K562 (cell line): ENCODE measurements around the gene KCNIP2. TPM values are rescaled to one million over a fixed set of nuclear protein-coding genes. Genes with fewer than 3 reads are reported as not detected.

Experiments
- DLX4 ChIP-seq: fragments of 250-450 bp; sonication (Bioruptor Pico); IDR thresholded peaks from 2 replicates; pipeline ENCODE4 v1.6.1; 2021; ENCODE audit warnings: mild to moderate bottlenecking
- E2F4 ChIP-seq: sonication (generic); formaldehyde crosslinking; IDR thresholded peaks from 2 replicates; pipeline ENCODE4 v1.8.0; 2022; ENCODE audit warnings: mild to moderate bottlenecking, low read depth, missing genetic modification reagents
- EGR1 ChIP-seq: fragments of 450-650 bp; conservative IDR thresholded peaks from 2 replicates; pipeline ENCODE4 v1.6.1; 2017; ENCODE audit warnings: mild to moderate bottlenecking
- ESRRB ChIP-seq: fragments of 250-450 bp; sonication (Bioruptor Pico); IDR thresholded peaks from 2 replicates; pipeline ENCODE4 v1.5.0; 2020; ENCODE audit warnings: mild to moderate bottlenecking, moderate library complexity, borderline replicate concordance
- ETV6 ChIP-seq, 3 experiments: fragments of 150-350 bp in 1 of 3; sonication (generic) in 1 of 3; formaldehyde crosslinking in 1 of 3; IDR thresholded peaks; 2 replicates each; pipeline versions ENCODE4 v1.6.1 to v1.8.0; 2014 to 2022; ENCODE audit warnings: borderline replicate concordance in 2 of 3, low read depth in 2 of 3, antibody characterized with exemption in 1 of 3, low read length in 1 of 3, mild to moderate bottlenecking in 1 of 3, missing genetic modification reagents in 1 of 3
- GATAD2B ChIP-seq: fragments of 450-650 bp; IDR thresholded peaks from 2 replicates; pipeline ENCODE4 v1.6.1; 2017; ENCODE audit warnings: mild to moderate bottlenecking, borderline replicate concordance
- HDAC1 ChIP-seq, 2 experiments: fragments of 450-650 bp; IDR thresholded peaks; 2 replicates each; pipeline ENCODE4 v1.6.1; 2016 to 2017; ENCODE audit warnings: inconsistent platforms in 1 of 2, mild to moderate bottlenecking in 1 of 2, moderate library complexity in 1 of 2
- MTA1 ChIP-seq: fragments of 450-650 bp; IDR thresholded peaks from 2 replicates; pipeline ENCODE4 v1.6.1; 2017; ENCODE audit warnings: borderline replicate concordance
- MTA3 ChIP-seq: fragments of 450-650 bp; formaldehyde crosslinking; IDR thresholded peaks from 2 replicates; pipeline ENCODE4 v1.6.1; 2017; ENCODE audit warnings: mild to moderate bottlenecking, borderline replicate concordance
- NFIC ChIP-seq: fragments of 450-650 bp; IDR thresholded peaks from 2 replicates; pipeline ENCODE4 v1.6.1; 2017; ENCODE audit warnings: mild to moderate bottlenecking, inconsistent platforms
- NR2C1 ChIP-seq, 2 experiments: fragments of 450-650 bp; IDR thresholded peaks; 2 replicates each; pipeline ENCODE4 v1.6.1; 2017; ENCODE audit warnings: mild to moderate bottlenecking in 2 of 2, antibody characterized with exemption in 1 of 2, inconsistent platforms in 1 of 2, missing compliant biosample characterization in 1 of 2, missing genetic modification characterization in 1 of 2
- PHF21A ChIP-seq: fragments of 450-650 bp; IDR thresholded peaks from 2 replicates; pipeline ENCODE4 v1.6.1; 2017; ENCODE audit warnings: low read depth, borderline replicate concordance
- PTRF ChIP-seq: fragments of 450-650 bp; IDR thresholded peaks from 2 replicates; pipeline ENCODE4 v1.6.1; 2016; ENCODE audit warnings: mild to moderate bottlenecking, missing genetic modification characterization, missing compliant biosample characterization
- RB1 ChIP-seq: fragments of 450-650 bp; IDR thresholded peaks from 2 replicates; pipeline ENCODE4 v1.6.1; 2017; ENCODE audit warnings: low read depth, mild to moderate bottlenecking
- RFX1 ChIP-seq: fragments of 450-650 bp; IDR thresholded peaks from 2 replicates; pipeline ENCODE4 v1.6.1; 2016; ENCODE audit warnings: mild to moderate bottlenecking, moderate library complexity
- ZBTB1 ChIP-seq: sonication (generic); formaldehyde crosslinking; IDR thresholded peaks from 2 replicates; pipeline ENCODE4 v1.8.1; 2023; ENCODE audit warnings: missing genetic modification reagents, low read depth, mild to moderate bottlenecking, borderline replicate concordance
- ZBTB5 ChIP-seq: fragments of 450-650 bp; IDR thresholded peaks from 2 replicates; pipeline ENCODE4 v1.6.1; 2017; ENCODE audit warnings: antibody characterized with exemption
- ZNF121 ChIP-seq: sonication (generic); formaldehyde crosslinking; conservative IDR thresholded peaks from 2 replicates; pipeline ENCODE4 v1.8.0; 2022; ENCODE audit warnings: missing genetic modification reagents
- ZNF140 ChIP-seq: fragments of 250-450 bp; sonication (Bioruptor Pico); IDR thresholded peaks from 2 replicates; pipeline ENCODE4 v1.8.0; 2021; ENCODE audit warnings: moderate library complexity, mild to moderate bottlenecking, inconsistent platforms
- ZNF212 ChIP-seq: fragments of 450-650 bp; formaldehyde crosslinking; IDR thresholded peaks from 2 replicates; pipeline ENCODE4 v1.4.0; 2020; ENCODE audit warnings: mild to moderate bottlenecking
- ZNF324 ChIP-seq: fragments of 250-450 bp; sonication (Bioruptor Pico); IDR thresholded peaks from 2 replicates; pipeline ENCODE4 v1.4.0; 2020; ENCODE audit warnings: mild to moderate bottlenecking
- ZNF766 ChIP-seq: fragments of 200-800 bp; sonication (Bioruptor generic); conservative IDR thresholded peaks from 2 replicates; pipeline ENCODE4 v1.6.1; 2016; ENCODE audit warnings: missing genetic modification characterization, missing compliant biosample characterization
- polyA plus RNA-seq, 8 experiments: library from polyadenylated mRNA; depleted of rRNA in 4 of 8; stranded (reverse) in 5 of 8; unstranded in 3 of 8; fragments of >200 nt; fragmentation: Nextera tagmentation in 2 of 8; fragmentation: Illumina TruSeq in 1 of 8; extraction: Ambion mirVana in 2 of 8; extraction: Trizol in 1 of 8; gene quantifications; 2 replicates each; pipeline versions ENCODE4 v1.2.1 to v1.2.3, GENCODE V29; 2011 to 2014; ENCODE audit warnings: inconsistent platforms in 1 of 8, missing spikeins in 1 of 8
- total RNA-seq, 7 experiments: library from RNA; depleted of rRNA in 6 of 7; stranded (reverse); fragments of >200 nt in 6 of 7; fragmentation: Illumina TruSeq in 2 of 7; extraction: Trizol in 2 of 7; gene quantifications; 2 replicates each; pipeline versions ENCODE4 v1.2.1 to v1.2.3, GENCODE V29; 2011 to 2021; ENCODE audit warnings: low replicate concordance in 1 of 7
- TF ChIP-seq, protein P1 (sequence below): fragments of 250-450 bp; sonication (Bioruptor Pico); IDR thresholded peaks from 2 replicates; pipeline ENCODE4 v1.8.0; 2022; ENCODE audit warnings: moderate library complexity, mild to moderate bottlenecking, inconsistent platforms

Gene KCNIP2
- total and polyA plus RNA-seq, 9 of the 15 experiments (the other 6 are each of a cell fraction or from before 2014, with no cell fraction given), result 2.5 to 7.6 (median 4.1) TPM

- TF ChIP-seq NR2C1 (IDR thresholded peaks at IDR 0.05) (no peak), NR2C1 (tag; IDR thresholded peaks at IDR 0.05) (no peak), RFX1 (no peak), ETV6 (IDR thresholded peaks at IDR 0.05; ENCODE audit: borderline replicate concordance in 1 of 2, low read depth in 2 of 2, low read length in 1 of 2) (no peak), ETV6 (CRISPR knock-in tag; IDR thresholded peaks at IDR 0.05; ENCODE audit: borderline replicate concordance) (no peak), DLX4 (no peak), PTRF (tag) (no peak), ESRRB (CRISPR knock-in tag) (no peak), ZNF140 (CRISPR knock-in tag) (no peak), MTA3 (no peak), HDAC1 (IDR thresholded peaks at IDR 0.05) (peak in 1 of 2 experiments; percentile 90; a peak in 2 of 4 replicates), GATAD2B (no peak), ZBTB5 (no peak), E2F4 (CRISPR knock-in tag) (no peak), MTA1 (peak; percentile 94), ZNF766 (CRISPR knock-in tag) (no peak), RB1 (peak; percentile 18; the same call in 1 of the 2 replicates), ZNF212 (CRISPR knock-in tag) (no peak), EGR1 (peak; percentile 90), ZBTB1 (no peak), PHF21A (no peak), ZNF121 (CRISPR knock-in tag) (no peak), NFIC (0 out of 2 replicates have a peak, but pooled peaks have one; percentile 15), ZNF324 (CRISPR knock-in tag) (no peak)
- TF ChIP-seq, protein P1, sequence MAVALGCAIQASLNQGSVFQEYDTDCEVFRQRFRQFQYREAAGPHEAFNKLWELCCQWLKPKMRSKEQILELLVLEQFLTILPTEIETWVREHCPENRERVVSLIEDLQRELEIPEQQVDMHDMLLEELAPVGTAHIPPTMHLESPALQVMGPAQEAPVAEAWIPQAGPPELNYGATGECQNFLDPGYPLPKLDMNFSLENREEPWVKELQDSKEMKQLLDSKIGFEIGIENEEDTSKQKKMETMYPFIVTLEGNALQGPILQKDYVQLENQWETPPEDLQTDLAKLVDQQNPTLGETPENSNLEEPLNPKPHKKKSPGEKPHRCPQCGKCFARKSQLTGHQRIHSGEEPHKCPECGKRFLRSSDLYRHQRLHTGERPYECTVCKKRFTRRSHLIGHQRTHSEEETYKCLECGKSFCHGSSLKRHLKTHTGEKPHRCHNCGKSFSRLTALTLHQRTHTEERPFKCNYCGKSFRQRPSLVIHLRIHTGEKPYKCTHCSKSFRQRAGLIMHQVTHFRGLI (CRISPR knock-in tag), result no peak
These were observed 60.5 kb downstream of the KCNIP2 start, which contains the start of gene NPM3 (continued) for GRCh38 chr10:101782811-101783735.
